Measurements from ENCODE around the gene THAP3. TPM values are rescaled to one million over a fixed set of nuclear protein-coding genes. Genes with fewer than 3 reads are reported as not detected.

THAP3 gene, protein sequence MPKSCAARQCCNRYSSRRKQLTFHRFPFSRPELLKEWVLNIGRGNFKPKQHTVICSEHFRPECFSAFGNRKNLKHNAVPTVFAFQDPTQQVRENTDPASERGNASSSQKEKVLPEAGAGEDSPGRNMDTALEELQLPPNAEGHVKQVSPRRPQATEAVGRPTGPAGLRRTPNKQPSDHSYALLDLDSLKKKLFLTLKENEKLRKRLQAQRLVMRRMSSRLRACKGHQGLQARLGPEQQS
- total RNA-seq, result 14.6 and 14.9 TPM in 2 replicates

GRCh38 chr1:6624710-6625583, at the start of gene THAP3:
Gene THAP3 (plus strand): TSS chr1:6624868. CDS start chr1:6625219, 351 bp downstream.

GRCh38 chr1:6579374-6580118, 45.1 kb upstream of the THAP3 start, which contains the start of gene ZBTB48:
Gene ZBTB48 (plus strand): TSS chr1:6579994. CDS start chr1:6580610, 616 bp downstream.

GRCh38 chr1:6602669-6603237, 21.9 kb upstream of the THAP3 start, which contains the start of gene KLHL21:
Gene KLHL21 (minus strand): TSS chr1:6602869. CDS start chr1:6602817, 52 bp downstream.

DNA sequence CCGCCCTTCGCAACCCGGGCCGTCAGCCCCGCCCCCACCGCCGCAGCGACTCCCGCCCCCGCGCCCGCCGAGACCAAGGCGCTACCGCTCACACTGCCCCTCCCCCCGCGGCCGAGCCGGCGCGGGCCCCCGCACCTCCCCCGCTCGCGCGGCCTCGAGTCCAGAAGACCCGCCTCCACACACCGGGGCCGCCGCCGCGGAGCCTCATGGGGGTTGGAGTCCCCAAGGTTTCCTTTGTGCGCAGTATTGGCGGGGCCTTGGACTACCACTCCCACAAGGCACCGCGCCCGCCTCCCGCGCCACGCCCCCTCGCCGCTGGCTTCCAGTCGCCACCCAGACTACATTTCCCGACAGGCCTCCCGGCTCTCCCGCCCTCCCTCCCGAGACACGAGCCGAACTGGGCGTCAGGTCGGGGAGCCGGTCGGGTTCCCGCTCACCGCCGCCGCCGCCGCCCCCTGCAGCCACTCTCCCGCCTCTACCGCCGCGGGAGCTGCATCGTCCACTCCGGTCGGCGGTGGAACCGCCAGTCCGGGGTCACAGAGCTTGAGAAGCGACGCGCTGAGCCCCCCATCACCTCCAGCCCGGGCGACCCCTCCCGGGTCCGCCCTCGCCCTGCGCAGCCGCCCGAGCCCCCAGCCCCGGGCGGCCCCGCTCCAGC, 11.2 kb upstream of the THAP3 start, which contains the start of gene PHF13:
TSS of gene PHF13 (plus strand) at position 371 of the 658 bp plus-strand sequence. CDS start 336 bp downstream, outside the sequence.

Other genes starting within 250 kb of the THAP3 start
- 25.9 and 32.6 TPM in 2 replicates for gene ACOT7, start 231.1 kb upstream of the THAP3 start, total RNA-seq
- under 0.01 TPM in 1 of 2 replicates, not detected in the other for gene HES2, start 204.9 kb upstream of the THAP3 start, total RNA-seq
- under 0.01 TPM in 1 of 2 replicates, not detected in the other for gene ESPN, start 200.1 kb upstream of the THAP3 start, total RNA-seq
- 1.2 and 2.8 TPM in 2 replicates for gene TNFRSF25, start 158.7 kb upstream of the THAP3 start, total RNA-seq
- gene PLEKHG5, start 133.2 kb upstream of the THAP3 start, total RNA-seq, result 3.9 and 5.0 TPM in 2 replicates
- gene NOL9, start 70.4 kb upstream of the THAP3 start, total RNA-seq, result 36.1 and 38.3 TPM in 2 replicates
- gene TAS1R1, start 69.6 kb upstream of the THAP3 start, total RNA-seq, result 0.26 and 0.43 TPM in 2 replicates
- gene ZBTB48, start 44.9 kb upstream of the THAP3 start, total RNA-seq, result 9.9 and 10.8 TPM in 2 replicates
- gene KLHL21, start 22.0 kb upstream of the THAP3 start, total RNA-seq, result 37.1 and 40.0 TPM in 2 replicates
- gene PHF13, start 11.1 kb upstream of the THAP3 start, total RNA-seq, result 12.8 and 15.9 TPM in 2 replicates
- gene DNAJC11, start 76.9 kb downstream of the THAP3 start, total RNA-seq, result 28.6 and 31.3 TPM in 2 replicates
- 57.1 and 66.2 TPM in 2 replicates for gene CAMTA1, start 160.6 kb downstream of the THAP3 start, total RNA-seq